Activated naive CD8-positive, alpha-beta T cell treated with anti-CD3 and anti-CD28 coated beads for 36 hours (primary cell): Measurements from ENCODE around the gene RPS21. TPM values are rescaled to one million over a fixed set of nuclear protein-coding genes. Genes with fewer than 3 reads are reported as not detected.

Experiments
- DNase-seq: peaks from one replicate; pipeline ENCODE4 v3.0.0; 2021
- H3K27ac Mint-ChIP-seq: one replicate; pipeline ENCODE4 v1.8.0; 2022; ENCODE audit warnings: mild to moderate bottlenecking, moderate library complexity, mixed read lengths
- H3K27me3 Mint-ChIP-seq: one replicate; pipeline ENCODE4 v1.8.0; 2022; ENCODE audit warnings: mild to moderate bottlenecking, mixed read lengths
- H3K36me3 Mint-ChIP-seq: one replicate; pipeline ENCODE4 v1.8.0; 2021; ENCODE audit warnings: mild to moderate bottlenecking, mixed read lengths
- H3K4me1 Mint-ChIP-seq: one replicate; pipeline ENCODE4 v1.8.0; 2021; ENCODE audit warnings: mixed read lengths
- H3K4me3 Mint-ChIP-seq: one replicate; pipeline ENCODE4 v1.8.0; 2022; ENCODE audit warnings: mild to moderate bottlenecking, moderate library complexity, mixed read lengths
- H3K9me3 Mint-ChIP-seq: one replicate; pipeline ENCODE4 v1.8.0; 2022; ENCODE audit warnings: mixed read lengths
- total RNA-seq, 2 experiments: library from RNA; stranded (reverse); gene quantifications; one replicate each; pipeline ENCODE4 v1.2.3, GENCODE V29; 2021

Gene RPS21
- total RNA-seq, 2 experiments from 2014 or later: 2,242 to 2,482 TPM

GRCh38 chr20:62413025-62413570, 26.2 kb downstream of the RPS21 start:
- DNase-seq: no peak
- H3K27me3 Mint-ChIP-seq: no peaks in the 10 kb centered on the region
- H3K36me3 Mint-ChIP-seq: no peaks in the 10 kb centered on the region
- no peak overlapping the region for H3K27ac Mint-ChIP-seq
- no peak overlapping the region for H3K4me3 Mint-ChIP-seq
- no peaks in the 10 kb centered on the region for H3K9me3 Mint-ChIP-seq
- peaks cover 4% of the 10 kb centered on the region for H3K4me1 Mint-ChIP-seq

GRCh38 chr20:62413896-62414481, 27.1 kb downstream of the RPS21 start:
- Mint-ChIP-seq H3K27me3 (no peaks in the 10 kb centered on the region), H3K36me3 (no peaks in the 10 kb centered on the region), H3K4me1 (peaks cover 4% of the 10 kb centered on the region), H3K4me3 (no peak overlapping the region), H3K27ac (no peak overlapping the region), H3K9me3 (no peaks in the 10 kb centered on the region)
- DNase-seq: no peak

DNA sequence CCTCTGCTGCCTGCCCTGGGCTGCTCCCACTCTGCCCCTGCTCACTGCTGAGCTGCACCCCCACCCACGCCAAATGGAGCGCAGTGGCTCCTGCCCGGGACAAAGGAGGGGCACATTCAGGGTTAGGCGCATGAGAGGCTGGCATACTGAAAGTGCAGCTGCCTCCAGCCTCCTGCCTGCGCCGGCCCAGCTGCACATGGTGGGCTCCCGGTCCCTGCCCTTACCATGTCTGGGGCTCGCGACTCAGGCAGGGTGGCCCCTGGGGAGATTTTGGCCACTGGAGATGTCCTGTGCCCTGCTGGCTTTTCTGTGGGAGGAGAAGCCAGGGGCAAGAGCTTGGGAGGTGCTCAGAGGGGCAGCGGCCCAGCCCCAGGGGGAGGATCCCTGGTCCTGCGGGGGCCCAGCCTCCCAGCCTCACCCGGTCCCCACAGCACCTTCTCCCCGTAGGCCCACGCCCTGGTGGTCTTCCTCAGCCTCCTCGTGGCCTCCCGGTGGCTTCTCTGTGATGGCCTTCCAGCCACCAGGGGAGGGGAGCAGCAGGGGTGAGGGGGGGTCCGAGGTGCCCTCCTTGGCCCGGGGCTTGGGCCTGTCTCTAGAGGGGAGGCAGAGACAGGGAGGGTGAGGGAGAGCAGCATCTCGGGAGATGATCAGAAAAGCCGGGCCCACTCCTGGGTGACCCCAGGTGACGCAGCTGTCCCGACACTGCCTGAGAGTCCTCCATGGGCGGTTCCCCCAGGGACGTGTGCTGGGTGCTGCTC, 28.6 kb downstream of the RPS21 start:
- no peaks in the 10 kb centered on the region for H3K9me3 Mint-ChIP-seq
- H3K27me3 Mint-ChIP-seq: no peaks in the 10 kb centered on the region
- H3K4me3 Mint-ChIP-seq: no peak overlapping the region
- no peaks in the 10 kb centered on the region for H3K4me1 Mint-ChIP-seq
- no peaks in the 10 kb centered on the region for H3K36me3 Mint-ChIP-seq
- no peak overlapping the region for H3K27ac Mint-ChIP-seq
- DNase-seq: no peak

GRCh38 chr20:62416651-62417637, 30.0 kb downstream of the RPS21 start:
- no peak overlapping the region for H3K4me3 Mint-ChIP-seq
- no peaks in the 10 kb centered on the region for H3K27me3 Mint-ChIP-seq
- H3K36me3 Mint-ChIP-seq: no peaks in the 10 kb centered on the region
- H3K9me3 Mint-ChIP-seq: no peaks in the 10 kb centered on the region
- no peak overlapping the region for H3K27ac Mint-ChIP-seq
- DNase-seq: no peak
- H3K4me1 Mint-ChIP-seq: no peaks in the 10 kb centered on the region

DNA sequence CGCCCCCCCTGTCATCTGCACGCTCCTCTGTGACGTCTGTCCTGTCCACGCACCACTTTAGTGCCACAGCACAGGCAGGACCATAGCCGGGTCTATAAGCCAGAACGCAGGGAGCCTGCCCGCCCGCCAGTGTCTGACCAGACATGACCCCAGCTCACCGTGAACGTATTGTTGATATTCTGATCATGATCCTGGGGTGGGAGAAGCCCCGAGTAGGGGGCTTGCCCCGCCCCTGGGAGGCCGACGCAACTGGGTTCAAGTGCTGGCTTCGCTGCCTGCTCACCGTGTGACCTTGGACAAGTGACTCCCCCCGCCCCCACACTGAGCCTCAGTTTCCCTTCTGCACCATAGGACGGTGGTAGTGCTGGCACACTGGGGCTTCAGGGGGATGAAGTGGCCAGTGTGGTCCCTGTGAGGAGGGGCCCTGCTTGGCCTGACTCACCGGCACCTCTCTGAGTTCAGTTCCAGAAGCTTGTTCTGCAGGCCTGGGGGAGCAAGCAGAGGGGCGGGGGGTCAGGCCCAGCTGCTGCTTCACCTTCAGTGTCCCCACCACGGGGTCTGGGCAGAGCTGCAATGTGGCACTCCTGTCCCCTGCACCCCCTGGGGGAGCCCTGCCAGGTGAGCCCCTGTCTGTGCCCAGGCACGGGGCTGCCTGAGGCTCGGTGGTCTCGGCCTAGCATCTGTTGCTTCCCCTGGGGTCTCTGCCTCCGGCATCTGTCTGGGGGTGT, 31.2 kb downstream of the RPS21 start:
- Mint-ChIP-seq H3K4me1 (no peaks in the 10 kb centered on the region), H3K9me3 (no peaks in the 10 kb centered on the region), H3K4me3 (no peak overlapping the region), H3K27ac (no peak overlapping the region), H3K36me3 (no peaks in the 10 kb centered on the region), H3K27me3 (no peaks in the 10 kb centered on the region)
- no peak for DNase-seq

DNA sequence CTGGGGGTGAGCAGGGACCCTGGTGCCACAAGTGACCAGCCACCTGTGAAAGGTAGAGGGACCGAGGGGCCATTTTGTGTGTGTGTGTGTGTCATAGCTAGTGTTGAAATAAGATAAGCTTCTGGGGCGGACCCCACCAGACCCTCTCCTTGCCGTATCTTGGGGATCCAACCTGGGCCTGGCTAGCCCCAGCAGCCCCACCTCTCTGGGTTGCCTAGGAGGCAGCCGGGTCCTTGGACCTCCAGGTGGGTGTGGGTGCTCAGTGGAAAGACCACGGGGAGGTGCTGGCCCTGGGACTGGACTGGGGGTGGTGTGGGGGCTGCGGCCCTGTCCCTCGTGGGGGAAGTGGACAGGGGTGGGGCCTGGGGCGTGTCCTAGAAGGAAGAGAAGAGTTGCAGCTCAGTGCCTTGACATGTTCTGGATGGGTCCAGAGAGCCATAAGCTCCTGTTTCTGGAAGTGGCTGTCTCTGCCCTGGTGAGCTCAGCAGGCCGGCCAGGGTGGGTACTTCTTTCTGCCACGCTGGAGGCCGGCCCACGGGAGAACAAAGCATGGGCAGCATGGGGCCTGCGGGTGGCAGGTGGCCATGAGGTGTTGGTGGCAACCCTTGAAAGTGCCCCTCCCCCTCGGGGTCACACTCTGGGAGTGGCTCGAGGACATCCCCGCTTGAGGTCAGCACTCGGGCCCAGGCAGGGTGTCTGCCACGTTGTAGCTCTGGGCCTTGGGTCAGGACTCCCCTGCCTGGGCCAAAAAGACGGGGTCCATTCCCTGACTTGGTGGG, 32.0 kb downstream of the RPS21 start:
- DNase-seq: no peak
- Mint-ChIP-seq H3K9me3 (no peaks in the 10 kb centered on the region), H3K27ac (no peak overlapping the region), H3K27me3 (no peaks in the 10 kb centered on the region), H3K4me3 (no peak overlapping the region), H3K4me1 (no peaks in the 10 kb centered on the region), H3K36me3 (no peaks in the 10 kb centered on the region)

GRCh38 chr20:62419759-62420158, 32.9 kb downstream of the RPS21 start:
- H3K36me3 Mint-ChIP-seq: no peaks in the 10 kb centered on the region

GRCh38 chr20:62420846-62421715, 34.2 kb downstream of the RPS21 start:
- no peaks in the 10 kb centered on the region for H3K36me3 Mint-ChIP-seq
- H3K27me3 Mint-ChIP-seq: no peaks in the 10 kb centered on the region
- H3K27ac Mint-ChIP-seq: no peak overlapping the region
- no peak overlapping the region for H3K4me3 Mint-ChIP-seq
- DNase-seq: no peak
- H3K9me3 Mint-ChIP-seq: no peaks in the 10 kb centered on the region
- no peaks in the 10 kb centered on the region for H3K4me1 Mint-ChIP-seq

More at GRCh38 chr20:62419759-62420158, 32.9 kb downstream of the RPS21 start:
- Mint-ChIP-seq H3K4me3 (no peak overlapping the region), H3K27ac (no peak overlapping the region), H3K4me1 (no peaks in the 10 kb centered on the region), H3K9me3 (no peaks in the 10 kb centered on the region), H3K27me3 (no peaks in the 10 kb centered on the region)
- DNase-seq: no peak

DNA sequence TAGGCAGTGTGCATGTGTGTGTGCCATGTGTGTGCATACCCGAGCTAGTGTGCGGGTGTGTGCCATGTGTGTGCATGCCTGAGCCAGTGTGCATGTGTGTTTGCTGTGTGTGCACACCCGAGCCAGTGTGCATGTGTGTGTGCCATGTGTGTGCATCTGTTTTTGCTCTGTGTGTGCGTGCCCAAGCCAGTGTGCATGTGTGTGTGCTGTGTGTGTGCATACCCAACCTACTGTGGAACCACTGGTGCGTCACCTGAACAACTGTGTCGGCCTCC, 34.8 kb downstream of the RPS21 start:
- H3K4me3 Mint-ChIP-seq: no peak overlapping the region
- H3K9me3 Mint-ChIP-seq: no peaks in the 10 kb centered on the region
- H3K27ac Mint-ChIP-seq: no peak overlapping the region
- no peak for DNase-seq
- H3K27me3 Mint-ChIP-seq: no peaks in the 10 kb centered on the region
- H3K36me3 Mint-ChIP-seq: no peaks in the 10 kb centered on the region
- no peaks in the 10 kb centered on the region for H3K4me1 Mint-ChIP-seq

DNA sequence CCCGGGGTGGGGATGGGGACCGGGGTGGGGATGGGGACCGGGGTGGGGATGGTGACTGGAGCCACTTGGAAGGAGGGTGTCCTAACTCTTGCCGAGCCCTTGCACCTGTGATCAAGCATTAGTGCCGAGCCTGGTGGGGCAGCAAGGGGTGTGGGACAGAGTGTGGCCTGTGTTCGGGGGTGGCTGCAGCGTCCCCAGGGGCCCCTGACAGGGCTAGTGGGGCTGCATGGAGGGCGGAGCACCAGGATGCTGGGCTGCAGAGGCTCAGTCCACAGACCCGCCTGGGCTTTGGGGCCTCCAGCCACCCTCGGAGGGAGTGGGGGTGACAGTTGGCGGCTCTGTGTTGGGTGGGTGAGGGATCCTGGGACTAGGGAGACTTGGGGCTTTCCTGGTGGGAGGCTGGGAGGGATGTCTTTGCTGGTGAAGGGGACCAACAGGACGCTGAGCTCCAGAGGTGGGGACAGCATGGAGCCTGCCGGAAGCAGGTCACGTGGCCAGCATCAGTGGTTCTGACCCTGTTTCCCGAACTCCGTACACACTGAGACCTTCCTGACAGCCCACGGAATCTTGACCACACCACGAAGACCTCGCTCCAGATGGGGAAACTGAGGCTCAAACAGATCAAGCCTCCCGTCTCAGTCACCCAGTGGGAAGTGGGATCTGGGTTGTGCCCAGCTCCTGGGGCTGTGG, 35.9 kb downstream of the RPS21 start:
- Mint-ChIP-seq H3K27me3 (no peaks in the 10 kb centered on the region), H3K9me3 (no peaks in the 10 kb centered on the region), H3K27ac (no peak overlapping the region)

DNA sequence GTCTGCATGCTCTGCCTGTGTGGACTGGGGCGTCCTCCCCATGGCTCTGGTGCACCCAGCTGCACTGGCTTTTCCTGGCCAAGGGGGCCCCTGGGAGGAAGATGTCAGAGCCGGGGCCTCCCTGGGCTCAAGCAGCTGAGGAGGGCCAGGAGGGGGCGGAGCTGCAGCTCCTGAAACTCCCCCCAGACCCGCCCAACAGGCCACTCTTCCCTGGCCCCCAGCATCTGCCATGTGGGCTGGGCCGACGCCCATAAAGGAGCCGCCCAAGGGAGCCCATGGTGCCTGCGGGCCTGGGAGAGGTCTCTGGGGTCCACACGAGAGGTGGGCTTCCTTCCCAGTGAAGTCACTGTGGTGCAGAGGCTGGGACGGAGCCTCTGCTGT, 36.4 kb downstream of the RPS21 start:
- DNase-seq: no peak
- no peak overlapping the region for H3K4me3 Mint-ChIP-seq
- no peaks in the 10 kb centered on the region for H3K9me3 Mint-ChIP-seq
- no peaks in the 10 kb centered on the region for H3K36me3 Mint-ChIP-seq
- H3K27me3 Mint-ChIP-seq: no peaks in the 10 kb centered on the region
- no peak overlapping the region for H3K27ac Mint-ChIP-seq
- H3K4me1 Mint-ChIP-seq: no peaks in the 10 kb centered on the region

More for the DNA sequence above, 35.9 kb downstream of the RPS21 start:
- no peaks in the 10 kb centered on the region for H3K36me3 Mint-ChIP-seq
- H3K4me3 Mint-ChIP-seq: no peak overlapping the region
- no peak for DNase-seq
- H3K4me1 Mint-ChIP-seq: no peaks in the 10 kb centered on the region

- DNase-seq: no peak
- no peak overlapping the region for H3K4me3 Mint-ChIP-seq
- no peaks in the 10 kb centered on the region for H3K4me1 Mint-ChIP-seq
- H3K9me3 Mint-ChIP-seq: no peaks in the 10 kb centered on the region
- H3K27me3 Mint-ChIP-seq: peaks cover 6% of the 10 kb centered on the region
- H3K27ac Mint-ChIP-seq: no peak overlapping the region
- no peaks in the 10 kb centered on the region for H3K36me3 Mint-ChIP-seq
These were observed 37.6 kb downstream of the RPS21 start for GRCh38 chr20:62424249-62425107.
